KMS-11 (cell line): ENCODE data around the gene ZNF500.
A peak's percentile ranks its signal among the peaks of the same experiment; 100 is the strongest.

ENCODE experiments used
- H2AFZ ChIP-seq: fragments of 200-600 bp; sonication (generic); 2 replicates; pipeline ENCODE4 v1.6.1; 2016; ENCODE audit warnings: antibody characterized with exemption, mixed run types, low read depth
- H3K27ac ChIP-seq: fragments of 200-600 bp; sonication (generic); 2 replicates; pipeline ENCODE4 v1.6.1; 2016; ENCODE audit warnings: mild to moderate bottlenecking, mixed run types
- H3K27me3 ChIP-seq: fragments of 200-600 bp; sonication (generic); 2 replicates; pipeline ENCODE4 v1.6.1; 2017; ENCODE audit warnings: mild to moderate bottlenecking, low read depth, mixed run types, moderate library complexity; ENCODE audit not compliant: insufficient read depth
- H3K36me3 ChIP-seq: fragments of 200-600 bp; sonication (generic); 2 replicates; pipeline ENCODE4 v1.6.1; 2017; ENCODE audit warnings: mild to moderate bottlenecking, mixed run types; ENCODE audit not compliant: insufficient read depth
- H3K4me1 ChIP-seq: fragments of 200-600 bp; sonication (generic); 2 replicates; pipeline ENCODE4 v1.6.1; 2016; ENCODE audit warnings: mild to moderate bottlenecking, low read depth, mixed run types; ENCODE audit not compliant: poor library complexity, severe bottlenecking
- H3K4me2 ChIP-seq: fragments of 200-600 bp; sonication (generic); 2 replicates; pipeline ENCODE4 v1.7.0; 2016; ENCODE audit warnings: mild to moderate bottlenecking, mixed run types
- H3K4me3 ChIP-seq: fragments of 200-600 bp; sonication (generic); IDR thresholded peaks from 2 replicates; pipeline ENCODE4 v1.6.1; 2017; ENCODE audit warnings: low read depth, low read length, mixed read lengths; ENCODE audit not compliant: insufficient read depth
- H3K79me2 ChIP-seq: fragments of 200-600 bp; sonication (generic); 2 replicates; pipeline ENCODE4 v1.6.1; 2016; ENCODE audit warnings: low read depth, mixed run types; ENCODE audit not compliant: insufficient read depth
- H3K9ac ChIP-seq: fragments of 200-600 bp; sonication (generic); 2 replicates; pipeline ENCODE4 v1.6.1; 2016; ENCODE audit warnings: mild to moderate bottlenecking, mixed run types
- H4K20me1 ChIP-seq: fragments of 200-600 bp; sonication (generic); 2 replicates; pipeline ENCODE4 v1.6.1; 2016; ENCODE audit warnings: mild to moderate bottlenecking, mixed run types; ENCODE audit not compliant: insufficient read depth
- CTCF ChIP-seq: fragments of 200-600 bp; sonication (generic); conservative IDR thresholded peaks from 2 replicates; pipeline ENCODE4 v1.6.1; 2017; ENCODE audit warnings: low read depth, mild to moderate bottlenecking, antibody characterized with exemption, low read length, moderate library complexity, mixed read lengths

ZNF500 gene

GRCh38 chr16:4765511-4766474 lies 1.2 kb downstream of the ZNF500 start:
- H3K9ac ChIP-seq = peak overlapping the region; percentile 80; the same call in 1 of the 2 replicates
- no peak for TF ChIP-seq CTCF
- no peaks in the 10 kb centered on the region for H4K20me1 ChIP-seq
- H3K27ac ChIP-seq = no peak overlapping the region; the same call in 1 of the 2 replicates
- H3K36me3 ChIP-seq = no peaks in the 10 kb centered on the region
- H3K4me1 ChIP-seq = peaks cover 18% of the 10 kb centered on the region
- H3K4me2 ChIP-seq = peak overlapping the region; percentile 49
- H3K79me2 ChIP-seq = 0 out of 2 replicates have a peak, but pooled peaks cover 3% of the 10 kb centered on the region
- no peaks in the 10 kb centered on the region for H3K27me3 ChIP-seq
- H2AFZ ChIP-seq = peak overlapping the region; percentile 97
- H3K4me3 ChIP-seq = no peak overlapping the region

- no peaks in the 10 kb centered on the region for H3K27me3 ChIP-seq
- no peak overlapping the region; the same call in 1 of the 2 replicates for H3K4me2 ChIP-seq
- H3K36me3 ChIP-seq = no peaks in the 10 kb centered on the region
- TF ChIP-seq CTCF = no peak
- H4K20me1 ChIP-seq = no peaks in the 10 kb centered on the region
- no peak overlapping the region for H2AFZ ChIP-seq
- peaks cover 18% of the 10 kb centered on the region for H3K4me1 ChIP-seq
- H3K9ac ChIP-seq = no peak overlapping the region
- 0 out of 2 replicates have a peak, but pooled peaks cover 3% of the 10 kb centered on the region for H3K79me2 ChIP-seq
- no peak overlapping the region for H3K4me3 ChIP-seq
- H3K27ac ChIP-seq = no peak overlapping the region
These were observed 3.2 kb downstream of the ZNF500 start for GRCh38 chr16:4763791-4764190.

GRCh38 chr16:4762205-4762604 lies 4.8 kb downstream of the ZNF500 start:
- Histone ChIP-seq H3K36me3 (peaks cover 6% of the 10 kb centered on the region; the same call in 1 of the 2 replicates), H3K4me1 (peaks cover 6% of the 10 kb centered on the region), H3K27ac (no peak overlapping the region), H4K20me1 (no peaks in the 10 kb centered on the region), H3K9ac (no peak overlapping the region), H3K4me2 (no peak overlapping the region), H2AFZ (no peak overlapping the region), H3K27me3 (no peaks in the 10 kb centered on the region), H3K4me3 (no peak overlapping the region), H3K79me2 (0 out of 2 replicates have a peak, but pooled peaks cover 3% of the 10 kb centered on the region)
- TF ChIP-seq CTCF = no peak

- Histone ChIP-seq H3K9ac (no peak overlapping the region), H3K36me3 (peaks cover 6% of the 10 kb centered on the region; the same call in 1 of the 2 replicates), H3K27me3 (no peaks in the 10 kb centered on the region)
These were observed 6.6 kb downstream of the ZNF500 start for GRCh38 chr16:4760221-4760910.

More at GRCh38 chr16:4760221-4760910, 6.6 kb downstream of the ZNF500 start:
- no peak overlapping the region for H3K27ac ChIP-seq
- H4K20me1 ChIP-seq = no peaks in the 10 kb centered on the region
- H3K4me1 ChIP-seq = no peaks in the 10 kb centered on the region
- TF ChIP-seq CTCF = no peak
- no peak overlapping the region for H2AFZ ChIP-seq
- H3K79me2 ChIP-seq = no peaks in the 10 kb centered on the region
- H3K4me3 ChIP-seq = no peak overlapping the region
- H3K4me2 ChIP-seq = no peak overlapping the region
